Sigmoid colon (tissue), 7 donors: Measurements from ENCODE around the gene ACOT2. TPM values are rescaled to one million over a fixed set of nuclear protein-coding genes. Genes with fewer than 3 reads are reported as not detected.
A peak's percentile ranks its signal among the peaks of the same experiment; 100 is the strongest.
"Not testable (repeated sequence)": the region's sequence is repeated elsewhere in the genome, so short reads cannot be mapped to it uniquely, and the experiment has no call there.

ENCODE experiments used
- DNase-seq: peaks from one replicate; pipeline ENCODE4 v3.0.0-alpha.2; 2019
- H3K27ac ChIP-seq, 4 donors: fragments of 200-600 bp; sonication (generic); one replicate each; pipeline ENCODE4 v1.5.1; 2016 to 2019; ENCODE audit warnings: mild to moderate bottlenecking in 1 of 4
- H3K27me3 ChIP-seq, 3 donors: fragments of 200-600 bp; sonication (generic); one replicate each; pipeline ENCODE4 v1.5.1; 2019; ENCODE audit warnings: mild to moderate bottlenecking in 1 of 3
- H3K36me3 ChIP-seq, 4 donors: fragments of 200-600 bp; sonication (generic); one replicate each; pipeline ENCODE4 v1.5.1; 2016 to 2019
- H3K4me1 ChIP-seq, 4 donors: fragments of 200-600 bp; sonication (generic); one replicate each; pipeline ENCODE4 v1.5.1; 2017 to 2019
- H3K4me3 ChIP-seq, 4 donors: fragments of 200-600 bp; sonication (generic); one replicate each; pipeline ENCODE4 v1.5.1; 2017 to 2019; ENCODE audit warnings: mild to moderate bottlenecking in 2 of 4, moderate library complexity in 1 of 4
- H3K9me3 ChIP-seq, 4 donors: fragments of 200-600 bp in 3 of 4; sonication (generic) in 3 of 4; one replicate each; pipeline versions ENCODE4 v1.5.1 to v1.6.1; 2013 to 2019
- EP300 ChIP-seq, 4 donors: sonication (generic); formaldehyde crosslinking; IDR thresholded peaks; one replicate each; pipeline ENCODE4 v1.6.1; 2017; ENCODE audit warnings: antibody characterized with exemption in 4 of 4
- POLR2A ChIP-seq, 2 donors: fragments of 450-650 bp; IDR thresholded peaks; one replicate each; pipeline ENCODE4 v1.6.1; 2016; ENCODE audit warnings: antibody characterized with exemption in 2 of 2, mild to moderate bottlenecking in 2 of 2, moderate library complexity in 2 of 2
- POLR2AphosphoS5 ChIP-seq, 4 donors: sonication (generic); formaldehyde crosslinking; IDR thresholded peaks; one replicate each; pipeline ENCODE4 v1.6.1; 2017; ENCODE audit warnings: antibody characterized with exemption in 4 of 4
- WGBS, 2 donors: extraction: QIAGEN DNeasy Blood & Tissue Kit; methylation state at CpG; one replicate each; pipeline ENCODE4 v1.1.7; 2013; 5-methylcytosine and 5-hydroxymethylcytosine counted together
- intact Hi-C: fragments of 100-400 bp; cut with DNase I; formaldehyde crosslinking; loops from one replicate; pipeline ENCODE4 v1.15.1; 2023
- polyA plus RNA-seq, 3 donors: library from polyadenylated mRNA; stranded (reverse); fragments of 200-250 nt; gene quantifications; one replicate each; pipeline ENCODE4 v1.2.3, GENCODE V29; 2013
- total RNA-seq, 4 donors: library from RNA; depleted of rRNA; stranded (reverse); fragments of >200 nt; gene quantifications; one replicate each; pipeline ENCODE4 v1.1.0, GENCODE V29; 2016
- TF ChIP-seq, protein P1 (sequence below), 4 experiments: fragments of 450-650 bp in 3 of 4; fragments of 200-600 bp in 1 of 4; IDR thresholded peaks; one replicate each; pipeline ENCODE4 v1.5.1; 2016 to 2019; ENCODE audit warnings: antibody characterized with exemption in 4 of 4, mild to moderate bottlenecking in 3 of 4, moderate library complexity in 2 of 4
- donor health status: healthy with polysubstance abuse.
- donor health status: Bipolar disorder and iron deficiency.
- donor health status: healthy.

Gene ACOT2, protein sequence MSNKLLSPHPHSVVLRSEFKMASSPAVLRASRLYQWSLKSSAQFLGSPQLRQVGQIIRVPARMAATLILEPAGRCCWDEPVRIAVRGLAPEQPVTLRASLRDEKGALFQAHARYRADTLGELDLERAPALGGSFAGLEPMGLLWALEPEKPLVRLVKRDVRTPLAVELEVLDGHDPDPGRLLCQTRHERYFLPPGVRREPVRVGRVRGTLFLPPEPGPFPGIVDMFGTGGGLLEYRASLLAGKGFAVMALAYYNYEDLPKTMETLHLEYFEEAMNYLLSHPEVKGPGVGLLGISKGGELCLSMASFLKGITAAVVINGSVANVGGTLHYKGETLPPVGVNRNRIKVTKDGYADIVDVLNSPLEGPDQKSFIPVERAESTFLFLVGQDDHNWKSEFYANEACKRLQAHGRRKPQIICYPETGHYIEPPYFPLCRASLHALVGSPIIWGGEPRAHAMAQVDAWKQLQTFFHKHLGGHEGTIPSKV
- total RNA-seq (100 to 1,000 TPM in 2 of 4 donors, 10 to 100 TPM in 2; 44.7 to 125 (median 99.0) TPM), polyA plus RNA-seq (10 to 100 TPM; 19.2 to 36.8 (median 22.9) TPM)

DNA sequence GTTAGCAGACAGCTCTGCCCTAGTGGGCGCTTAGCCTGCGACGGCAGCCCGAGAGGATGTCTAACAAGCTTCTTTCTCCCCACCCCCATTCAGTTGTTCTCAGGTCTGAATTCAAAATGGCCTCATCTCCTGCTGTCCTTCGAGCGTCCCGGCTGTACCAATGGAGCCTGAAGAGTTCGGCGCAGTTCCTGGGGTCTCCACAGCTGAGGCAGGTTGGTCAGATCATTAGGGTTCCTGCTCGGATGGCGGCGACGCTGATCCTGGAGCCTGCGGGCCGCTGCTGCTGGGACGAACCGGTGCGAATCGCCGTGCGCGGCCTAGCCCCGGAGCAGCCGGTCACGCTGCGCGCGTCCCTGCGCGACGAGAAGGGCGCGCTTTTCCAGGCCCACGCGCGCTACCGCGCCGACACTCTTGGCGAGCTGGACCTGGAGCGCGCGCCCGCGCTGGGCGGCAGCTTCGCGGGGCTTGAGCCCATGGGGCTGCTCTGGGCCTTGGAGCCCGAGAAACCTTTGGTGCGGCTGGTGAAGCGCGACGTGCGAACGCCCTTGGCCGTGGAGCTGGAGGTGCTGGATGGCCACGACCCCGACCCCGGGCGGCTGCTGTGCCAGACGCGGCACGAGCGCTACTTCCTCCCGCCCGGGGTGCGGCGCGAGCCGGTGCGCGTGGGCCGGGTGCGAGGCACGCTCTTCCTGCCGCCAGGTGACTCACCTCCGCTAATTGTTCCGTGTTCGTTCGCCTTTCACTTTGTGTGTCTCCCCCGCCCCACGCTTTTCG, at the start of gene ACOT2:
ACOT2 (plus strand) TSS at position 29 of the 774 bp plus-strand sequence; CDS start at position 57, 28 bp downstream.
- 0 to 1% methylated on average over 83 of the region's 83 CpGs for WGBS, 2 donors
- DNase-seq: peak; percentile 97
- not testable (repeated sequence) for H3K36me3 ChIP-seq, H3K9me3 ChIP-seq, H3K27me3 ChIP-seq
- H3K27ac ChIP-seq: peak within 1 kb of the TSS; percentile 86 to 97 (median 92)
- H3K4me3 ChIP-seq: peak within 1 kb of the TSS; percentile 55 to 82 (median 68)
- intact Hi-C loops: loop anchor here (5.0 kb wide), 2 partner anchors 42 to 62 kb away; no protein-coding TSS in a partner anchor
- H3K4me1 ChIP-seq: peaks cover 0 to 39% (median 6%) of the 10 kb centered on the region in 4 donors
- TF ChIP-seq POLR2A (IDR thresholded peaks at IDR 0.05) (peak; percentile 44 to 50), POLR2AphosphoS5 (IDR thresholded peaks at IDR 0.05) (peak; percentile 73 to 82 (median 78))
- TF ChIP-seq, protein P1, sequence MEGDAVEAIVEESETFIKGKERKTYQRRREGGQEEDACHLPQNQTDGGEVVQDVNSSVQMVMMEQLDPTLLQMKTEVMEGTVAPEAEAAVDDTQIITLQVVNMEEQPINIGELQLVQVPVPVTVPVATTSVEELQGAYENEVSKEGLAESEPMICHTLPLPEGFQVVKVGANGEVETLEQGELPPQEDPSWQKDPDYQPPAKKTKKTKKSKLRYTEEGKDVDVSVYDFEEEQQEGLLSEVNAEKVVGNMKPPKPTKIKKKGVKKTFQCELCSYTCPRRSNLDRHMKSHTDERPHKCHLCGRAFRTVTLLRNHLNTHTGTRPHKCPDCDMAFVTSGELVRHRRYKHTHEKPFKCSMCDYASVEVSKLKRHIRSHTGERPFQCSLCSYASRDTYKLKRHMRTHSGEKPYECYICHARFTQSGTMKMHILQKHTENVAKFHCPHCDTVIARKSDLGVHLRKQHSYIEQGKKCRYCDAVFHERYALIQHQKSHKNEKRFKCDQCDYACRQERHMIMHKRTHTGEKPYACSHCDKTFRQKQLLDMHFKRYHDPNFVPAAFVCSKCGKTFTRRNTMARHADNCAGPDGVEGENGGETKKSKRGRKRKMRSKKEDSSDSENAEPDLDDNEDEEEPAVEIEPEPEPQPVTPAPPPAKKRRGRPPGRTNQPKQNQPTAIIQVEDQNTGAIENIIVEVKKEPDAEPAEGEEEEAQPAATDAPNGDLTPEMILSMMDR (IDR thresholded peaks at IDR 0.05): peak in 1 of 4 experiments; percentile 14

DNA sequence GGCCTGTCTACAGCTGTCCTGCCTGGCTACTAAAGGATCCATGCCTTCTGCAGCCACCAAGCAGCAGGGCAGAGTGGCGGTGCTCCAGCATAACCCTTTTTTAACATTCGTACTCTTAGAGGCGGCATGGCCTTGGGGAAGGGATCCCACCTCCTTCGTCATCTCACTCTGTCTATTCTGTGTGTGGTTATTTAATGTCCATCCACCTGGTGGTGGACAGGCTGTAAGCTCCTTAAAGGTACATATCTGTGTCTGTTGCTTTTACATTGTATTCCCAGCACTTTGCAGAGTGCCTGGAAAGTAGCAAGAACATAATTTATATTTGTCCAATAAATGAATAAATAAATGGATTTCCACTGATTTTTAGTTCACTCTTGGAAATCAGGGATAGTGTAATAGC, 47.8 kb upstream of the ACOT2 start:
- WGBS, 2 donors: 97 to 98% methylated on average over 4 of the region's 4 CpGs

DNA sequence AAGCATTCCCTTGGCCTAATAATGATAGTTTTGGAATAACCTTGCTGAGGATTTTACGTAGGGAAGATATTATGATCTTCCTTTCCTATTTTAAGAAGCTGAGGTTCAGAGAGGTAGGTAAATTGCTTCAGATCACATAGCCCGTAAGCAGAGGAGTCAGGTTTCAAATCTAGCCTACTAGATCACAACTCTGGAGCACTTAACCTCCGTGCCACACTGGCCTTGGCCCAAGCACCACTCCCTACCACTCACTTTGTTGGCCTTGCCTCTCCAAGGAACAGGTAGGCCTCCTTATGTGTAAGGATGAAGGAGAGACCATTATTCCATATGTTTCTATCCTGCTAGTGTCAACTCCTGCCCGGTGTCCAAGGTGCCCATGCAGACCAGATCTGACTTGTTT, 44.5 kb upstream of the ACOT2 start:
- Histone ChIP-seq H3K4me3 (no peak overlapping the region), H3K36me3 (no peaks in the 10 kb centered on the region), H3K27ac (no peak overlapping the region), H3K27me3 (no peaks in the 10 kb centered on the region), H3K9me3 (no peaks in the 10 kb centered on the region), H3K4me1 (peaks cover 0 to 12% (median 11%) of the 10 kb centered on the region in 4 donors)
- TF ChIP-seq POLR2A (IDR thresholded peaks at IDR 0.05) (no peak), POLR2AphosphoS5 (IDR thresholded peaks at IDR 0.05) (no peak), EP300 (IDR thresholded peaks at IDR 0.05) (no peak)
- TF ChIP-seq, protein P1 (IDR thresholded peaks at IDR 0.05): no peak
- DNase-seq: no peak
- intact Hi-C loops: no loop called here
- 78 to 88% methylated on average over 4 of the region's 4 CpGs for WGBS, 2 donors

More for the DNA sequence above, 47.8 kb upstream of the ACOT2 start:
- peaks cover 0 to 5% (median 4%) of the 10 kb centered on the region in 4 donors for H3K4me1 ChIP-seq
- TF ChIP-seq EP300 (IDR thresholded peaks at IDR 0.05): no peak
- no peak for TF ChIP-seq POLR2AphosphoS5 (IDR thresholded peaks at IDR 0.05)
- TF ChIP-seq POLR2A (IDR thresholded peaks at IDR 0.05): no peak
- TF ChIP-seq, protein P1 (IDR thresholded peaks at IDR 0.05): no peak
- H3K27me3 ChIP-seq: no peaks in the 10 kb centered on the region
- no peaks in the 10 kb centered on the region for H3K9me3 ChIP-seq
- no peaks in the 10 kb centered on the region for H3K36me3 ChIP-seq
- H3K27ac ChIP-seq: no peak overlapping the region
- intact Hi-C loops: no loop called here
- no peak for DNase-seq
- no peak overlapping the region for H3K4me3 ChIP-seq

DNA sequence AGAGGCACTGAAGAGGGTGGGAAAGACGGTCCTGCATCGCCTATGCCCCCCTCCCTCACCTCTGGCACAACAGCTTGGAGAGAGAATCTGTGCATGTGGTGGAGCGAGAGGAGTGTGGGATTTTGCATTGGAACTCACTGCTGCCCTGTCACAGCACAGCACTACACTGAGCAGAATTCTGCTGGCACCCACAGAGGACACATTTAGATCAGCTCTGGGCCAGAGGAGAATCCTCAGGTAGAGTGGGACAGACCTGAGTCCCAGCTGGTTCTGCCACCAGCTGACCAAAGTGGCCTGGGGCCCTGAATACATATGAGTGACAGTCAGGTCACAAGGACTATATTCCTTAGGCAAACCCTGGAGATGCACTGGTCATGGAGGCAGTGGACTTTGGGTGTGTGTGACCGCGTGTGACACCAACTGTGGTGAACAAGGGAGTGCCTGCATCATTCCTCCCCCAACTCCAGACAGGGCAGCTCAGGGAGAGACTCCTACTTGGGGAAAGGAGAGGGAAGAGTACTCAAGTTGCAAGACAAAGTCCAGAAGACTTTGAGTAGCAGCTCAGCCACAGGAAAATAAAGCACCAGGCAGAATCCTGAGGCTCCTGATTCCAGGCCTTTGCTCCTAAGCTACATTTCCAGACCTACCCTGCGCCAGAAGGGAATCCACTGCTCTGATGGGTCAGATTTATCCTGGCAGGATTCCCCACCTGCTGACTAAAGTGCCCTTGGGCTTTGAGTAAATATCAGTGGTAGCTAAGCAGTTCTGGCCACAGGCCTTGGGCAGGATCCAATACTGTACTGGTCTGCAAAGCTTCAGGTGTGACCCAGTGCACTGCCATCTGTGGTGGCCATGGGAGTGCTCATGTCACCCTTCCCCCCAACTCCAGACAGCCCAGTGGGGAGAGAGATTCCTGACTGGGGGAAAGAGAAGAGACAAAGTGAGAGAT, 42.7 kb upstream of the ACOT2 start:
- WGBS, 2 donors: 87 to 97% methylated on average over 6 of the region's 6 CpGs
- TF ChIP-seq, protein P1 (IDR thresholded peaks at IDR 0.05): no peak
- no peak for TF ChIP-seq POLR2A (IDR thresholded peaks at IDR 0.05)
- TF ChIP-seq POLR2AphosphoS5 (IDR thresholded peaks at IDR 0.05): peak in 3 of 4 donors; percentile 33 to 57 (median 38)
- H3K4me1 ChIP-seq: peaks cover 0 to 12% (median 11%) of the 10 kb centered on the region in 4 donors
- H3K27me3 ChIP-seq: no peaks in the 10 kb centered on the region
- H3K4me3 ChIP-seq: no peak overlapping the region
- DNase-seq: peak; percentile 80
- H3K9me3 ChIP-seq: no peaks in the 10 kb centered on the region
- H3K36me3 ChIP-seq: no peaks in the 10 kb centered on the region
- intact Hi-C loops: loop anchor here (5.0 kb wide), 1 partner anchor 41 kb away; the partner anchor contains the start of gene ACOT2
- peak overlapping the region; percentile 11 to 70 (median 51) for H3K27ac ChIP-seq

DNA sequence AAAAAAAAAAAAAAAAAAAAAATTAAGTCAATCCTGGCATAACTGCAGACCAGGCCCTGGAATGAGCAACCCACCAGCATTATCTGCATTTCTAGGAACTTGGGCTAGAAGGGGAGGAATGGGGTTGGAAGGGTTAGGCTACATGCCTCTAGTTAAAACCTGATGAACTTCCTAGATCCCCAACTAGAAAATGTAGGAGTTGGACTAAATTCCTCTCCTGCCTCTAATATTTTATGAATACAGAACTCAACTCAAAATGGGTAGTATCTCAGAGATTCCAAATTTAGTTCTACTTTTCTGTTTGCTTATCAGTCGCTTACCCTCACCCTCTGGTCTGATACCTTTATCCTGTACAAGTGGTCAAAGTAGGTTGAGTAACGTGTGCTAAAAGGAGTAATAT, 39.7 kb upstream of the ACOT2 start:
- not testable (repeated sequence) for H3K9me3 ChIP-seq, H3K36me3 ChIP-seq, H3K27me3 ChIP-seq, H3K27ac ChIP-seq, DNase-seq, H3K4me3 ChIP-seq
- H3K4me1 ChIP-seq: peaks cover 0 to 12% (median 11%) of the 10 kb centered on the region in 4 donors
- 92 to 93% methylated on average over 2 of the region's 2 CpGs for WGBS, 2 donors
- intact Hi-C loops: loop anchor here (5.0 kb wide), 1 partner anchor 38 kb away; the partner anchor contains the start of gene ACOT2

DNA sequence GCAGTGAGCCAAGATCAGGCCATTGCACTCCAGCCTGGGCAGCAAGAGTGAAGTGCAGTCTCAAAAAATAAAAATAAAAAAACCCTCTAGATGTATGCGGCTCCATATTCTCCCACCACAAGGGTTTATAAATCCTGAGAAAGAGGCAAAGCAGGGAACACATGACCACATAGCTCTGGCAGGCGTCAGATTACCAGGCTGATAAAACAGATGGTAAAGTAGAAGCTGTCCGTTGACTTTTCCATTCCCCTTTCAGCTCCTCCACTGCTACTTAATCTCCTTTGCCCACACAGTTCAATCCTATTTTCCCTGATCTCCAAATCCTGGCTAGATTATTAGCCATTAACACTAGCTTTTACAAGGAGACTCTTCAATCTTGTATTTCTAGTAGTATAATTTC, 37.0 kb upstream of the ACOT2 start:
- H3K27ac ChIP-seq, H3K4me3 ChIP-seq, H3K4me1 ChIP-seq, H3K36me3 ChIP-seq, H3K9me3 ChIP-seq, H3K27me3 ChIP-seq, DNase-seq, intact Hi-C loops: not testable (repeated sequence)
- WGBS, 2 donors: 85% methylated on average over 3 of the region's 3 CpGs; no CpG with 5 or more reads in 1 of the 2 donors
